Activated T-cell treated with anti-CD3 and anti-CD28 coated beads, Interleukin-2, amount 50 U/mL, for 4 hours (primary cell): ENCODE measurements around the gene CFAP210. TPM values are rescaled to one million over a fixed set of nuclear protein-coding genes. Genes with fewer than 3 reads are reported as not detected.

Experiments
- ATAC-seq, 2 donors: fragments of 200-7000 bp; cut with Tn5 transposase; one replicate each; pipeline ENCODE4 v1.10.0; 2021
- DNase-seq: peaks from one replicate; pipeline ENCODE4 v3.0.0-alpha.2; 2020
- H3K27me3 Mint-ChIP-seq: one replicate; pipeline ENCODE4 v1.8.0; 2021; ENCODE audit warnings: low read depth, mixed read lengths
- H3K36me3 Mint-ChIP-seq: one replicate; pipeline ENCODE4 v1.8.0; 2022; ENCODE audit warnings: mixed read lengths; ENCODE audit not compliant: insufficient read depth
- H3K4me1 Mint-ChIP-seq: one replicate; pipeline ENCODE4 v1.8.0; 2021; ENCODE audit warnings: low read depth, mixed read lengths
- H3K4me3 Mint-ChIP-seq: one replicate; pipeline ENCODE4 v1.8.0; 2021; ENCODE audit warnings: mild to moderate bottlenecking, moderate library complexity, mixed read lengths
- H3K9me3 Mint-ChIP-seq: one replicate; pipeline ENCODE4 v1.8.0; 2021; ENCODE audit warnings: mixed read lengths
- total RNA-seq, 3 donors: library from RNA; stranded (reverse); gene quantifications; one replicate each; pipeline ENCODE4 v1.2.1, GENCODE V29; 2021

CFAP210 gene
- total RNA-seq, 3 donors from 2014 or later, result 0.08 to 0.43 TPM; not detected in 1

- Mint-ChIP-seq H3K27me3 (no peaks in the 10 kb centered on the region), H3K4me1 (no peaks in the 10 kb centered on the region), H3K4me3 (no peak overlapping the region), H3K36me3 (no peaks in the 10 kb centered on the region), H3K9me3 (peaks cover 1% of the 10 kb centered on the region)
- ATAC-seq (no peak), DNase-seq (no peak)
Observed at GRCh38 chr2:169716938-169717690, 22.9 kb upstream of the CFAP210 start.

GRCh38 chr2:169716238-169716886 is 22.2 kb upstream of the CFAP210 start:
- Mint-ChIP-seq H3K36me3 (peaks cover 6% of the 10 kb centered on the region), H3K4me1 (no peaks in the 10 kb centered on the region), H3K4me3 (no peak overlapping the region), H3K27me3 (no peaks in the 10 kb centered on the region), H3K9me3 (peaks cover 9% of the 10 kb centered on the region)
- ATAC-seq (no peak), DNase-seq (no peak)

GRCh38 chr2:169715379-169716237 is 21.4 kb upstream of the CFAP210 start:
- no peaks in the 10 kb centered on the region for H3K4me1 Mint-ChIP-seq
- peaks cover 6% of the 10 kb centered on the region for H3K36me3 Mint-ChIP-seq
- DNase-seq, result no peak
- no peak overlapping the region for H3K4me3 Mint-ChIP-seq
- ATAC-seq, result no peak
- no peaks in the 10 kb centered on the region for H3K27me3 Mint-ChIP-seq
- peaks cover 9% of the 10 kb centered on the region for H3K9me3 Mint-ChIP-seq

GRCh38 chr2:169714699-169715098 is 20.5 kb upstream of the CFAP210 start:
- no peaks in the 10 kb centered on the region for H3K27me3 Mint-ChIP-seq
- no peaks in the 10 kb centered on the region for H3K4me1 Mint-ChIP-seq
- DNase-seq, result no peak
- ATAC-seq, result no peak
- peaks cover 6% of the 10 kb centered on the region for H3K36me3 Mint-ChIP-seq
- no peak overlapping the region for H3K4me3 Mint-ChIP-seq
- peaks cover 9% of the 10 kb centered on the region for H3K9me3 Mint-ChIP-seq

- H3K4me3 Mint-ChIP-seq, result no peak overlapping the region
- ATAC-seq, result no peak
- peaks cover 6% of the 10 kb centered on the region for H3K36me3 Mint-ChIP-seq
- H3K9me3 Mint-ChIP-seq, result peaks cover 9% of the 10 kb centered on the region
- no peaks in the 10 kb centered on the region for H3K4me1 Mint-ChIP-seq
- DNase-seq, result no peak
- H3K27me3 Mint-ChIP-seq, result no peaks in the 10 kb centered on the region
Observed at GRCh38 chr2:169713331-169713730, 19.1 kb upstream of the CFAP210 start.

- DNase-seq, result no peak
- Mint-ChIP-seq H3K4me3 (no peak overlapping the region), H3K36me3 (peaks cover 6% of the 10 kb centered on the region), H3K4me1 (no peaks in the 10 kb centered on the region), H3K9me3 (peaks cover 9% of the 10 kb centered on the region), H3K27me3 (no peaks in the 10 kb centered on the region)
- no peak for ATAC-seq
Observed at GRCh38 chr2:169712791-169713227, 18.6 kb upstream of the CFAP210 start.

GRCh38 chr2:169711751-169712509 is 17.7 kb upstream of the CFAP210 start:
- no peaks in the 10 kb centered on the region for H3K4me1 Mint-ChIP-seq
- DNase-seq (no peak), ATAC-seq (no peak)
- peaks cover 9% of the 10 kb centered on the region for H3K9me3 Mint-ChIP-seq
- H3K27me3 Mint-ChIP-seq, result no peaks in the 10 kb centered on the region
- H3K36me3 Mint-ChIP-seq, result peaks cover 6% of the 10 kb centered on the region
- no peak overlapping the region for H3K4me3 Mint-ChIP-seq

GRCh38 chr2:169709981-169710380 is 15.8 kb upstream of the CFAP210 start:
- no peak for ATAC-seq
- peaks cover 6% of the 10 kb centered on the region for H3K36me3 Mint-ChIP-seq
- no peak overlapping the region for H3K4me3 Mint-ChIP-seq

GRCh38 chr2:169709331-169709730 is 15.1 kb upstream of the CFAP210 start:
- DNase-seq (no peak), ATAC-seq (no peak)
- Mint-ChIP-seq H3K4me1 (no peaks in the 10 kb centered on the region), H3K4me3 (no peak overlapping the region), H3K9me3 (peaks cover 9% of the 10 kb centered on the region), H3K36me3 (peaks cover 6% of the 10 kb centered on the region), H3K27me3 (no peaks in the 10 kb centered on the region)

More at GRCh38 chr2:169709981-169710380, 15.8 kb upstream of the CFAP210 start:
- DNase-seq, result no peak
- no peaks in the 10 kb centered on the region for H3K4me1 Mint-ChIP-seq
- H3K9me3 Mint-ChIP-seq, result peaks cover 9% of the 10 kb centered on the region
- H3K27me3 Mint-ChIP-seq, result no peaks in the 10 kb centered on the region

GRCh38 chr2:169707626-169708025 is 13.4 kb upstream of the CFAP210 start:
- H3K4me3 Mint-ChIP-seq, result no peak overlapping the region
- no peaks in the 10 kb centered on the region for H3K4me1 Mint-ChIP-seq
- peaks cover 9% of the 10 kb centered on the region for H3K9me3 Mint-ChIP-seq
- DNase-seq, result no peak
- ATAC-seq, result no peak
- no peaks in the 10 kb centered on the region for H3K27me3 Mint-ChIP-seq
- peaks cover 6% of the 10 kb centered on the region for H3K36me3 Mint-ChIP-seq

GRCh38 chr2:169705927-169706326 is 11.7 kb upstream of the CFAP210 start:
- DNase-seq (no peak), ATAC-seq (no peak)
- H3K27me3 Mint-ChIP-seq, result no peaks in the 10 kb centered on the region
- H3K4me3 Mint-ChIP-seq, result no peak overlapping the region
- H3K4me1 Mint-ChIP-seq, result no peaks in the 10 kb centered on the region
- H3K36me3 Mint-ChIP-seq, result peaks cover 1% of the 10 kb centered on the region
- H3K9me3 Mint-ChIP-seq, result no peaks in the 10 kb centered on the region

GRCh38 chr2:169704160-169704708 is 10.0 kb upstream of the CFAP210 start:
- ATAC-seq (no peak), DNase-seq (no peak)
- Mint-ChIP-seq H3K4me3 (no peak overlapping the region), H3K27me3 (no peaks in the 10 kb centered on the region), H3K36me3 (peaks cover 11% of the 10 kb centered on the region), H3K9me3 (no peaks in the 10 kb centered on the region), H3K4me1 (no peaks in the 10 kb centered on the region)

GRCh38 chr2:169702996-169703395 is 8.8 kb upstream of the CFAP210 start:
- Mint-ChIP-seq H3K4me1 (no peaks in the 10 kb centered on the region), H3K27me3 (no peaks in the 10 kb centered on the region), H3K36me3 (peaks cover 17% of the 10 kb centered on the region), H3K9me3 (no peaks in the 10 kb centered on the region), H3K4me3 (no peak overlapping the region)
- ATAC-seq, result no peak
- DNase-seq, result no peak
